K562 (cell line): ENCODE measurements around the gene BMS1. TPM values are rescaled to one million over a fixed set of nuclear protein-coding genes. Genes with fewer than 3 reads are reported as not detected.
"Not testable (repeated sequence)": the region's sequence is repeated elsewhere in the genome, so short reads cannot be mapped to it uniquely, and the experiment has no call there.

ENCODE experiments used
- ATAC-seq: fragments of 200-7000 bp; cut with Tn5 transposase; 3 replicates; pipeline ENCODE4 v1.9.1; 2020; ENCODE audit warnings: moderate library complexity
- BruUV-seq: library from RNA; stranded (reverse); fragments of 400-500 nt; replicated peaks from 2 replicates; lab custom pipeline; 2021; lab: Mats Ljungman, UMichigan
- CTCF ChIA-PET: fragments of 300-600 bp; formaldehyde crosslinking; extraction: SDS; loops from one replicate; lab custom pipeline; 2021; ENCODE audit warnings: low intra/inter-chr PET ratio; lab: Yijun Ruan, JAX
- POLR2A ChIA-PET: fragments of 300-600, 350-650 bp; sonication (Branson Sonifier 250); formaldehyde crosslinking; extraction: SDS; loops from one replicate; lab custom pipeline; 2021; ENCODE audit warnings: antibody characterized with exemption, inconsistent platforms; lab: Yijun Ruan, JAX
- DNase-seq, 4 experiments: peaks; one replicate each; pipeline versions ENCODE4 v3.0.0 to v3.0.0-alpha.2; 2011 to 2018; ENCODE audit warnings: low spot score in 3 of 4, mixed read lengths in 3 of 4; ENCODE audit errors: extremely low read depth in 1 of 4
- FAIRE-seq: peaks from 2 replicates; lab custom pipeline; 2011; peaks lifted over from hg19 to GRCh38; lab: Jason Lieb, UNC
- H2AFZ ChIP-seq: 2 replicates; pipeline ENCODE4 v1.6.0; 2011; ENCODE audit warnings: low read depth, low read length, control low read depth, inconsistent platforms
- H3K27ac ChIP-seq: fragments of 200-600 bp; 3 replicates; pipeline ENCODE4 v1.8.0; 2011; ENCODE audit warnings: low read depth, mild to moderate bottlenecking, control low read depth, inconsistent platforms, low read length, moderate library complexity, mixed read lengths; ENCODE audit errors: extremely low read depth
- H3K27me3 ChIP-seq, 2 experiments: fragments of 300-600 bp in 1 of 2; 2 replicates in 1 of 2; 3 replicates in 1 of 2; pipeline versions ENCODE4 v1.6.0 to v1.8.0; 2011; ENCODE audit warnings: inconsistent platforms in 2 of 2, low read length in 2 of 2, mild to moderate bottlenecking in 1 of 2, mixed read lengths in 1 of 2, moderate library complexity in 1 of 2; ENCODE audit not compliant: control insufficient read depth in 2 of 2, insufficient read depth in 2 of 2
- H3K36me3 ChIP-seq: fragments of 300-600 bp; 3 replicates; pipeline ENCODE4 v1.8.0; 2011; ENCODE audit warnings: mild to moderate bottlenecking, low read length, inconsistent platforms; ENCODE audit not compliant: control insufficient read depth, insufficient read depth
- H3K4me1 ChIP-seq, 2 experiments: fragments of 200-600 bp in 1 of 2; replicated peaks in 1 of 2; 2 replicates in 1 of 2; 3 replicates in 1 of 2; pipeline versions ENCODE4 v1.5.1 to v1.8.0; 2011; ENCODE audit warnings: inconsistent platforms in 2 of 2, low read length in 2 of 2, mild to moderate bottlenecking in 1 of 2, mixed read lengths in 1 of 2, moderate library complexity in 1 of 2; ENCODE audit not compliant: control insufficient read depth in 2 of 2, insufficient read depth in 2 of 2
- H3K4me2 ChIP-seq: 2 replicates; pipeline ENCODE4 v1.6.1; 2011; ENCODE audit warnings: low read length, control low read depth, inconsistent platforms, mixed read lengths; ENCODE audit not compliant: insufficient read depth
- H3K4me3 ChIP-seq: fragments of 200-600 bp; sonication (generic), shearing (Covaris generic); 2 replicates; pipeline ENCODE4 v1.5.1; 2016; ENCODE audit warnings: control low read depth, inconsistent platforms
- H3K79me2 ChIP-seq: fragments of 200-600 bp; 3 replicates; pipeline ENCODE4 v1.8.0; 2011; ENCODE audit warnings: low read length, inconsistent platforms; ENCODE audit not compliant: control insufficient read depth, insufficient read depth
- H3K9ac ChIP-seq, 2 experiments: 2 replicates each; pipeline versions ENCODE4 v1.6.0 to v1.6.1; 2011; ENCODE audit warnings: low read depth in 2 of 2, low read length in 2 of 2, control low read depth in 1 of 2, inconsistent platforms in 1 of 2, mild to moderate bottlenecking in 1 of 2, mixed read lengths in 1 of 2; ENCODE audit not compliant: insufficient read depth in 1 of 2
- H3K9me1 ChIP-seq: one replicate; pipeline ENCODE4 v1.6.0; 2011; ENCODE audit warnings: inconsistent platforms, mild to moderate bottlenecking, low read length, moderate library complexity; ENCODE audit not compliant: control insufficient read depth, insufficient read depth
- H3K9me3 ChIP-seq: replicated peaks from 2 replicates; pipeline ENCODE4 v1.5.1; 2011; ENCODE audit warnings: low read depth, low read length, inconsistent platforms; ENCODE audit not compliant: control insufficient read depth, insufficient read depth
- H4K20me1 ChIP-seq: replicated peaks from 2 replicates; pipeline ENCODE4 v1.6.1; 2011; ENCODE audit warnings: low read length, inconsistent platforms, mixed read lengths; ENCODE audit not compliant: control insufficient read depth, insufficient read depth
- ATF3 ChIP-seq, 2 experiments: fragments of 450-650 bp in 1 of 2; sonication (generic) in 1 of 2; formaldehyde crosslinking in 1 of 2; IDR thresholded peaks in 1 of 2; conservative IDR thresholded peaks in 1 of 2; 2 replicates each; pipeline versions ENCODE4 v1.6.1 to v1.8.1; 2016 to 2023; ENCODE audit warnings: mild to moderate bottlenecking in 2 of 2, moderate library complexity in 2 of 2, inconsistent platforms in 1 of 2, missing genetic modification reagents in 1 of 2
- TRIM24 ChIP-seq, 2 experiments: fragments of 450-650 bp; IDR thresholded peaks; 2 replicates each; pipeline ENCODE4 v1.6.1; 2016
- TRIM25 ChIP-seq: fragments of 450-650 bp; IDR thresholded peaks from 2 replicates; pipeline ENCODE4 v1.7.0; 2016; ENCODE audit warnings: borderline replicate concordance
- TRIM28 ChIP-seq: fragments of 450-650 bp; IDR thresholded peaks from 2 replicates; pipeline ENCODE4 v1.6.1; 2017
- ZNF280A ChIP-seq: fragments of 450-650 bp; IDR thresholded peaks from 2 replicates; pipeline ENCODE4 v1.6.1; 2018; ENCODE audit warnings: mild to moderate bottlenecking, low read depth; ENCODE audit not compliant: partially characterized antibody
- ZNF830 ChIP-seq: fragments of 250-450 bp; sonication (Bioruptor Pico); IDR thresholded peaks from 2 replicates; pipeline ENCODE4 v1.5.0; 2021; ENCODE audit warnings: mild to moderate bottlenecking
- WGBS: fragments of 100-300 bp; shearing (Covaris generic); methylation state at CpG from one replicate; pipeline ENCODE4 v1.1.6; 2016; ENCODE audit warnings: low coverage, mixed read lengths; ENCODE audit not compliant: insufficient coverage; ENCODE audit errors: missing lambda C conversion rate; 5-methylcytosine and 5-hydroxymethylcytosine counted together
- in situ Hi-C: fragments of 300-500 bp; cut with MboI; formaldehyde crosslinking; loops from 4 replicates; pipeline ENCODE4 v1.15.0; 2018; ENCODE audit warnings: inconsistent platforms, mixed read lengths
- intact Hi-C: fragments of 100-400 bp; cut with micrococcal nuclease; formaldehyde crosslinking; loops from 2 replicates; pipeline ENCODE4 v1.14.2; 2022
- polyA plus RNA-seq, 8 experiments: library from polyadenylated mRNA; depleted of rRNA in 4 of 8; stranded (reverse) in 5 of 8; unstranded in 3 of 8; fragments of >200 nt; fragmentation: Nextera tagmentation in 2 of 8; fragmentation: Illumina TruSeq in 1 of 8; extraction: Ambion mirVana in 2 of 8; extraction: Trizol in 1 of 8; gene quantifications; 2 replicates each; pipeline versions ENCODE4 v1.2.1 to v1.2.3, GENCODE V29; 2011 to 2014; ENCODE audit warnings: inconsistent platforms in 1 of 8, missing spikeins in 1 of 8
- total RNA-seq, 7 experiments: library from RNA; depleted of rRNA in 6 of 7; stranded (reverse); fragments of >200 nt in 6 of 7; fragmentation: Illumina TruSeq in 2 of 7; extraction: Trizol in 2 of 7; gene quantifications; 2 replicates each; pipeline versions ENCODE4 v1.2.1 to v1.2.3, GENCODE V29; 2011 to 2021; ENCODE audit warnings: low replicate concordance in 1 of 7

Gene BMS1
- total and polyA plus RNA-seq, 9 of the 15 experiments (the other 6 are each of a cell fraction or from before 2014, with no cell fraction given), result 11.1 to 46.9 (median 32.7) TPM

GRCh38 chr10:42741536-42741935 is 41.1 kb upstream of the BMS1 start:
- H3K4me3 ChIP-seq, DNase-seq, H3K9me3 ChIP-seq, FAIRE-seq, CTCF ChIA-PET, H3K9ac ChIP-seq, in situ Hi-C loops, ATAC-seq, BruUV-seq, H4K20me1 ChIP-seq, H3K79me2 ChIP-seq, H3K36me3 ChIP-seq, POLR2A ChIA-PET, H2AFZ ChIP-seq, H3K4me2 ChIP-seq, intact Hi-C loops, H3K27ac ChIP-seq, H3K4me1 ChIP-seq, H3K9me1 ChIP-seq, H3K27me3 ChIP-seq: not testable (repeated sequence)
- WGBS, result 9% methylated on average over 7 of the region's 7 CpGs
- TF ChIP-seq ZNF280A, result peak; percentile 58
- TF ChIP-seq TRIM24 (IDR thresholded peaks at IDR 0.05), result peak in 1 of 2 experiments; percentile 33; a peak in 1 of 4 replicates
- peak; percentile 86 for TF ChIP-seq TRIM28

- no peak overlapping the region for H3K9ac ChIP-seq
- H2AFZ ChIP-seq, result no peak overlapping the region
- H3K36me3 ChIP-seq, result no peaks in the 10 kb centered on the region
- H3K4me3 ChIP-seq, result no peak overlapping the region
- WGBS, result 19% methylated on average over 3 of the region's 3 CpGs
- POLR2A ChIA-PET, result interaction anchor here (1.0 kb wide), 1 partner anchor 9 kb away, joined by 3 read pairs; no protein-coding TSS in a partner anchor
- no peaks in the 10 kb centered on the region; a peak in 1 of 5 replicates for H3K4me1 ChIP-seq
- BruUV-seq, result no TSS peak
- H3K9me1 ChIP-seq, result no peaks in the 10 kb centered on the region
- no peaks in the 10 kb centered on the region for H3K79me2 ChIP-seq
- in situ Hi-C loops, result no loop called here
- FAIRE-seq (no peak), DNase-seq (no peak), ATAC-seq (peak; percentile 76)
- no peak overlapping the region for H3K27ac ChIP-seq
- H3K27me3 ChIP-seq, result no peaks in the 10 kb centered on the region
- intact Hi-C loops, result no loop called here
- no peak overlapping the region for H3K4me2 ChIP-seq
- peaks cover 5% of the 10 kb centered on the region for H3K9me3 ChIP-seq
- H4K20me1 ChIP-seq, result no peaks in the 10 kb centered on the region
- CTCF ChIA-PET, result no interaction called here
- no peak for TF ChIP-seq ZNF830
- no peak for TF ChIP-seq TRIM25
- TF ChIP-seq ATF3 (IDR thresholded peaks at IDR 0.05), result peak; percentile 38
- TF ChIP-seq ATF3 (CRISPR knock-in tag; conservative IDR thresholded peaks at IDR 0.05), result no peak
These were observed 38.9 kb upstream of the BMS1 start for GRCh38 chr10:42743697-42744096.
